Panc1 (cell line): Measurements from ENCODE around the gene SCN8A. TPM values are rescaled to one million over a fixed set of nuclear protein-coding genes. Genes with fewer than 3 reads are reported as not detected.

Experiments
- ATAC-seq: fragments of 200-7000 bp; cut with Tn5 transposase; 2 replicates; pipeline ENCODE4 v1.9.1; 2020; ENCODE audit warnings: mild to moderate bottlenecking, moderate library complexity
- BruUV-seq: library from RNA; stranded (reverse); fragments of 400-500 nt; replicated peaks from 2 replicates; lab custom pipeline; 2021; lab: Mats Ljungman, UMichigan
- CTCF ChIA-PET: fragments of 300-600 bp; sonication (Branson Sonifier 250); formaldehyde crosslinking; loops from one replicate; lab custom pipeline; 2022; ENCODE audit warnings: antibody characterized with exemption; lab: Charles Lee
- POLR2A ChIA-PET: fragments of 300-600 bp; sonication (Branson Sonifier 250); formaldehyde crosslinking; loops from one replicate; lab custom pipeline; 2022; ENCODE audit warnings: antibody characterized with exemption; lab: Charles Lee
- DNase-seq: peaks from one replicate; pipeline ENCODE4 v3.0.0-alpha.2; 2010; ENCODE audit warnings: low read depth, low spot score
- H3K27ac ChIP-seq: 2 replicates; pipeline ENCODE4 v1.5.1; 2011; ENCODE audit warnings: mild to moderate bottlenecking, low read length, inconsistent platforms
- H3K27me3 ChIP-seq: fragments of 200-500 bp; sonication (Bioruptor generic); 2 replicates; pipeline ENCODE4 v1.6.0; 2014; ENCODE audit warnings: low read length, inconsistent platforms; ENCODE audit not compliant: control insufficient read depth, insufficient read depth
- H3K36me3 ChIP-seq: fragments of 200-500 bp; sonication (Bioruptor generic); 2 replicates; pipeline ENCODE4 v1.5.1; 2014; ENCODE audit warnings: inconsistent platforms, mild to moderate bottlenecking, low read length, moderate library complexity; ENCODE audit not compliant: control insufficient read depth, insufficient read depth
- H3K4me1 ChIP-seq: 2 replicates; pipeline ENCODE4 v1.5.1; 2011; ENCODE audit warnings: inconsistent platforms, mild to moderate bottlenecking, low read length, moderate library complexity; ENCODE audit not compliant: control insufficient read depth, insufficient read depth
- H3K4me3 ChIP-seq, 2 experiments: 2 replicates each; pipeline ENCODE4 v1.5.1; 2011 to 2012; ENCODE audit warnings: low read depth in 2 of 2, low read length in 2 of 2, mild to moderate bottlenecking in 2 of 2, inconsistent platforms in 1 of 2, moderate library complexity in 1 of 2
- H3K9me3 ChIP-seq: fragments of 200-500 bp; sonication (Bioruptor generic); 2 replicates; pipeline ENCODE4 v1.5.1; 2014; ENCODE audit warnings: low read depth, mild to moderate bottlenecking, inconsistent platforms, low read length, moderate library complexity; ENCODE audit not compliant: control insufficient read depth, insufficient read depth
- POLR2AphosphoS5 ChIP-seq: IDR thresholded peaks from 2 replicates; pipeline ENCODE4 v1.6.1; 2012; ENCODE audit warnings: mild to moderate bottlenecking, low read depth, low read length, moderate library complexity
- SIN3A ChIP-seq: IDR thresholded peaks from 2 replicates; pipeline ENCODE4 v1.6.1; 2012; ENCODE audit warnings: low read depth, mild to moderate bottlenecking, low read length, moderate library complexity, borderline replicate concordance; ENCODE audit not compliant: insufficient read depth
- TCF7L2 ChIP-seq: IDR thresholded peaks from 2 replicates; pipeline ENCODE4 v1.6.1; 2011; ENCODE audit warnings: mild to moderate bottlenecking, low read depth, low read length, inconsistent platforms
- in situ Hi-C: cut with HindIII; loops from 2 replicates; pipeline ENCODE4 v1.10.0; 2016; ENCODE audit warnings: low sequenced_read_pairs, low pct_unique_long_range_greater_than_20kb
- intact Hi-C: fragments of 100-400 bp; cut with micrococcal nuclease; formaldehyde crosslinking; loops from one replicate; pipeline ENCODE4 v1.10.0; 2022; ENCODE audit not compliant: unreplicated experiment
- total RNA-seq: library from RNA; stranded (reverse); gene quantifications from one replicate; pipeline ENCODE4 v1.2.1, GENCODE V29; 2021; ENCODE audit not compliant: unreplicated experiment
- TF ChIP-seq, protein P1 (sequence below), 2 experiments: IDR thresholded peaks; 2 replicates each; pipeline ENCODE4 v1.6.1; 2011 to 2012; ENCODE audit warnings: low read depth in 2 of 2, control low read depth in 1 of 2, low read length in 1 of 2, mild to moderate bottlenecking in 1 of 2, moderate library complexity in 1 of 2; ENCODE audit not compliant: insufficient read depth in 1 of 2
- TF ChIP-seq, protein P2 (sequence below): fragments of 450-650 bp; IDR thresholded peaks from 2 replicates; pipeline ENCODE4 v1.5.1; 2017; ENCODE audit warnings: mild to moderate bottlenecking

The SCN8A gene
- total RNA-seq, 1 experiment from 2014 or later, result 8.6 TPM

DNA sequence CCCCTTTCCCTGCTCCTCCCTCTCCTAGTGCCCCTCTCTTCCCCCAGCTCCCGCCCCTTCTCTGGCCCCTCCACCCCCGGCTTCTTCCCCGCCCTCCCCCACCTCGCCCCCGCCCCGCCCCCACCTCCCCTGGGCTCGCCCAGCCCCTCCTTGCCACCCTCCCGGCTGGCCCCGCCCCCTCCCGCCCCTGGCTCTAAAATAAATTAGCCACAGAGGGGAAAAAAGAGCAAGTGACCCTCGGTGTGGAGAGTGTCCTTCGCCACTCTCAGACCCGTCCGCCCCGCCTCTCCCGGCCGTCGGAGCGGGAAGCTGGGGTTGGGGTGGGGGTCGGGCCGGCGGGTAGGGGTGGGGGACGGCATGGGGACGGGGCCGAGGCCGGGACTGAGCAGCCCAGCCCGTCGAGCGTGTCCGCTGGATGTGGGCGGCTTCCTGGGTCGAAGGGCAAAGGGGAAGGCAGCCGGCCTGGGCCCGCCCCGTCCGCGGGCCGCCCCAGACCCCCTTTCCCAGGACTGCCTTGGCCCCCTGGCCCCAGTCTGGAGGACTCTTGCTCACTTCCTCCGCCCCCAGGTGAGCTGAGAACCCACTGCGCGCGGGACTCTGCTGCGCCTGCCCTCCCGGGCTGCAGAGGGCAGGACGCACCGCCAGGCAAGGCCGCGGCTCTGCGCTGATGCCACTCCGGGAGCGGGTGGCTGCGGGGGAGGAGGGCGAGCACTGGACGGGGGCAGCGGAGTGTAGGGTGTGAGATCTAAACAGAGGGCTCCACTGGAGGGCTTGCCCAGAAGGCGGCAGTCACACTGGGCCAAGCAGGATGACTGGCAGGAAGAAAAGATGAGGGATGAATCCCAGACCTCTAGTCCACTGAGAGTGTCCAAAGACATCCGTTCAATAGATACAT lies 258.1 kb downstream of the SCN8A start:
- BruUV-seq, result no TSS peak
- in situ Hi-C loops, result no loop called here
- no peaks in the 10 kb centered on the region for H3K36me3 ChIP-seq
- TF ChIP-seq, protein P1, sequence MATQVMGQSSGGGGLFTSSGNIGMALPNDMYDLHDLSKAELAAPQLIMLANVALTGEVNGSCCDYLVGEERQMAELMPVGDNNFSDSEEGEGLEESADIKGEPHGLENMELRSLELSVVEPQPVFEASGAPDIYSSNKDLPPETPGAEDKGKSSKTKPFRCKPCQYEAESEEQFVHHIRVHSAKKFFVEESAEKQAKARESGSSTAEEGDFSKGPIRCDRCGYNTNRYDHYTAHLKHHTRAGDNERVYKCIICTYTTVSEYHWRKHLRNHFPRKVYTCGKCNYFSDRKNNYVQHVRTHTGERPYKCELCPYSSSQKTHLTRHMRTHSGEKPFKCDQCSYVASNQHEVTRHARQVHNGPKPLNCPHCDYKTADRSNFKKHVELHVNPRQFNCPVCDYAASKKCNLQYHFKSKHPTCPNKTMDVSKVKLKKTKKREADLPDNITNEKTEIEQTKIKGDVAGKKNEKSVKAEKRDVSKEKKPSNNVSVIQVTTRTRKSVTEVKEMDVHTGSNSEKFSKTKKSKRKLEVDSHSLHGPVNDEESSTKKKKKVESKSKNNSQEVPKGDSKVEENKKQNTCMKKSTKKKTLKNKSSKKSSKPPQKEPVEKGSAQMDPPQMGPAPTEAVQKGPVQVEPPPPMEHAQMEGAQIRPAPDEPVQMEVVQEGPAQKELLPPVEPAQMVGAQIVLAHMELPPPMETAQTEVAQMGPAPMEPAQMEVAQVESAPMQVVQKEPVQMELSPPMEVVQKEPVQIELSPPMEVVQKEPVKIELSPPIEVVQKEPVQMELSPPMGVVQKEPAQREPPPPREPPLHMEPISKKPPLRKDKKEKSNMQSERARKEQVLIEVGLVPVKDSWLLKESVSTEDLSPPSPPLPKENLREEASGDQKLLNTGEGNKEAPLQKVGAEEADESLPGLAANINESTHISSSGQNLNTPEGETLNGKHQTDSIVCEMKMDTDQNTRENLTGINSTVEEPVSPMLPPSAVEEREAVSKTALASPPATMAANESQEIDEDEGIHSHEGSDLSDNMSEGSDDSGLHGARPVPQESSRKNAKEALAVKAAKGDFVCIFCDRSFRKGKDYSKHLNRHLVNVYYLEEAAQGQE (IDR thresholded peaks at IDR 0.05; ENCODE audit: insufficient read depth in 1 of 2, low read depth in 2 of 2, low read length in 1 of 2), result no peak
- TF ChIP-seq TCF7L2 (no peak), SIN3A (no peak), POLR2AphosphoS5 (no peak)
- TF ChIP-seq, protein P2, sequence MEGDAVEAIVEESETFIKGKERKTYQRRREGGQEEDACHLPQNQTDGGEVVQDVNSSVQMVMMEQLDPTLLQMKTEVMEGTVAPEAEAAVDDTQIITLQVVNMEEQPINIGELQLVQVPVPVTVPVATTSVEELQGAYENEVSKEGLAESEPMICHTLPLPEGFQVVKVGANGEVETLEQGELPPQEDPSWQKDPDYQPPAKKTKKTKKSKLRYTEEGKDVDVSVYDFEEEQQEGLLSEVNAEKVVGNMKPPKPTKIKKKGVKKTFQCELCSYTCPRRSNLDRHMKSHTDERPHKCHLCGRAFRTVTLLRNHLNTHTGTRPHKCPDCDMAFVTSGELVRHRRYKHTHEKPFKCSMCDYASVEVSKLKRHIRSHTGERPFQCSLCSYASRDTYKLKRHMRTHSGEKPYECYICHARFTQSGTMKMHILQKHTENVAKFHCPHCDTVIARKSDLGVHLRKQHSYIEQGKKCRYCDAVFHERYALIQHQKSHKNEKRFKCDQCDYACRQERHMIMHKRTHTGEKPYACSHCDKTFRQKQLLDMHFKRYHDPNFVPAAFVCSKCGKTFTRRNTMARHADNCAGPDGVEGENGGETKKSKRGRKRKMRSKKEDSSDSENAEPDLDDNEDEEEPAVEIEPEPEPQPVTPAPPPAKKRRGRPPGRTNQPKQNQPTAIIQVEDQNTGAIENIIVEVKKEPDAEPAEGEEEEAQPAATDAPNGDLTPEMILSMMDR, result no peak
- no peaks in the 10 kb centered on the region for H3K9me3 ChIP-seq
- no peak for DNase-seq
- H3K4me3 ChIP-seq, result no peak overlapping the region
- H3K4me1 ChIP-seq, result peaks cover 3% of the 10 kb centered on the region
- CTCF ChIA-PET, result no interaction called here
- no peak overlapping the region for H3K27ac ChIP-seq
- POLR2A ChIA-PET, result no interaction called here
- intact Hi-C loops, result no loop called here
- ATAC-seq, result no peak
- peaks cover 3% of the 10 kb centered on the region; the same call in 1 of the 2 replicates for H3K27me3 ChIP-seq

- TF ChIP-seq SIN3A (no peak), TCF7L2 (no peak), POLR2AphosphoS5 (no peak)
- TF ChIP-seq, protein P2, result no peak
- TF ChIP-seq, protein P1 (IDR thresholded peaks at IDR 0.05; ENCODE audit: insufficient read depth in 1 of 2, low read depth in 2 of 2, low read length in 1 of 2), result no peak
- intact Hi-C loops (no loop called here), in situ Hi-C loops (no loop called here)
- Histone ChIP-seq H3K36me3 (no peaks in the 10 kb centered on the region), H3K4me3 (no peak overlapping the region), H3K9me3 (no peaks in the 10 kb centered on the region), H3K27ac (no peak overlapping the region), H3K27me3 (no peaks in the 10 kb centered on the region; the same call in 1 of the 2 replicates), H3K4me1 (peaks cover 3% of the 10 kb centered on the region)
- ATAC-seq (no peak), DNase-seq (no peak)
- CTCF ChIA-PET, result interaction anchor here (0.6 kb wide), 1 partner anchor 58 kb away, joined by 5 read pairs; no protein-coding TSS in a partner anchor
- BruUV-seq, result no TSS peak
- POLR2A ChIA-PET, result no interaction called here
Measured at GRCh38 chr12:51850081-51850964, 259.3 kb downstream of the SCN8A start.
